H9 (cell line): ENCODE results near the gene DAPK1. TPM values are rescaled to one million over a fixed set of nuclear protein-coding genes. Genes with fewer than 3 reads are reported as not detected.

Experiments
- DNase-seq: peaks from one replicate; pipeline ENCODE4 v3.0.0-alpha.2; 2017
- H2AFZ ChIP-seq: one replicate; pipeline ENCODE4 v1.6.1; 2013; ENCODE audit warnings: mild to moderate bottlenecking, low read length, control low read depth, moderate library complexity
- H2AK5ac ChIP-seq: 2 replicates; pipeline ENCODE4 v1.6.1; 2013; ENCODE audit warnings: low read length, control low read depth, mixed read lengths; ENCODE audit not compliant: insufficient read length
- H2BK120ac ChIP-seq: one replicate; pipeline ENCODE4 v1.6.1; 2013; ENCODE audit warnings: low read depth, mild to moderate bottlenecking, low read length, control low read depth, inconsistent platforms; ENCODE audit not compliant: poor library complexity, severe bottlenecking
- H2BK12ac ChIP-seq: 2 replicates; pipeline ENCODE4 v1.6.1; 2013; ENCODE audit warnings: low read length, control low read depth, mixed read lengths, low read depth; ENCODE audit not compliant: insufficient read length
- H2BK15ac ChIP-seq: 2 replicates; pipeline ENCODE4 v1.6.1; 2013; ENCODE audit warnings: low read depth, low read length, control low read depth
- H2BK20ac ChIP-seq: one replicate; pipeline ENCODE4 v1.6.1; 2013; ENCODE audit warnings: low read depth, mild to moderate bottlenecking, low read length, control low read depth, inconsistent platforms; ENCODE audit not compliant: poor library complexity, severe bottlenecking
- H2BK5ac ChIP-seq: 2 replicates; pipeline ENCODE4 v1.6.1; 2013; ENCODE audit warnings: low read length, control low read depth, mixed read lengths; ENCODE audit not compliant: insufficient read length
- H3K14ac ChIP-seq: 2 replicates; pipeline ENCODE4 v1.6.1; 2013; ENCODE audit warnings: low read length, control low read depth; ENCODE audit not compliant: insufficient read depth
- H3K18ac ChIP-seq: 2 replicates; pipeline ENCODE4 v1.6.1; 2013; ENCODE audit warnings: low read depth, mild to moderate bottlenecking, mixed read lengths, low read length, control low read depth; ENCODE audit not compliant: insufficient read length
- H3K23ac ChIP-seq: 2 replicates; pipeline ENCODE4 v1.6.1; 2013; ENCODE audit warnings: low read length, control low read depth, mixed read lengths, low read depth; ENCODE audit not compliant: insufficient read length
- H3K23me2 ChIP-seq: 2 replicates; pipeline ENCODE4 v1.6.1; 2013; ENCODE audit warnings: low read depth, mild to moderate bottlenecking, mixed read lengths, low read length, control low read depth; ENCODE audit not compliant: insufficient read length, poor library complexity, severe bottlenecking
- H3K27ac ChIP-seq: 2 replicates; pipeline ENCODE4 v1.5.1; 2013; ENCODE audit warnings: low read length, control low read depth, mixed read lengths, low read depth; ENCODE audit not compliant: insufficient read length
- H3K27me3 ChIP-seq: 2 replicates; pipeline ENCODE4 v1.6.1; 2013; ENCODE audit warnings: low read length, control low read depth, inconsistent platforms; ENCODE audit not compliant: insufficient read depth
- H3K4ac ChIP-seq: 2 replicates; pipeline ENCODE4 v1.6.1; 2013; ENCODE audit warnings: low read depth, mild to moderate bottlenecking, control low read depth, inconsistent platforms, low read length, moderate library complexity
- H3K4me1 ChIP-seq: 2 replicates; pipeline ENCODE4 v1.6.1; 2013; ENCODE audit warnings: low read length, control low read depth, inconsistent platforms; ENCODE audit not compliant: insufficient read depth
- H3K4me2 ChIP-seq: 2 replicates; pipeline ENCODE4 v1.6.1; 2013; ENCODE audit warnings: low read length, control low read depth, mixed read lengths; ENCODE audit not compliant: insufficient read length, insufficient read depth
- H3K56ac ChIP-seq: 2 replicates; pipeline ENCODE4 v1.6.1; 2013; ENCODE audit warnings: low read depth, mild to moderate bottlenecking, mixed read lengths, low read length, control low read depth; ENCODE audit not compliant: insufficient read length
- H3K79me1 ChIP-seq: 2 replicates; pipeline ENCODE4 v1.6.1; 2013; ENCODE audit warnings: low read depth, mild to moderate bottlenecking, moderate library complexity, low read length, control low read depth, inconsistent platforms; ENCODE audit not compliant: insufficient read depth, poor library complexity, severe bottlenecking
- H3K79me2 ChIP-seq: 2 replicates; pipeline ENCODE4 v1.6.1; 2013; ENCODE audit warnings: low read length, control low read depth, inconsistent platforms; ENCODE audit not compliant: insufficient read depth
- H3K9ac ChIP-seq: 2 replicates; pipeline ENCODE4 v1.6.1; 2013; ENCODE audit warnings: low read length, control low read depth, mixed read lengths; ENCODE audit not compliant: insufficient read length; ENCODE audit errors: extremely low read depth
- H3K9me3 ChIP-seq: one replicate; pipeline ENCODE4 v1.6.1; 2013; ENCODE audit warnings: low read depth, low read length, inconsistent platforms; ENCODE audit not compliant: control insufficient read depth
- H3T11ph ChIP-seq: one replicate; pipeline ENCODE4 v1.6.1; 2013; ENCODE audit warnings: mild to moderate bottlenecking, low read length, control low read depth, inconsistent platforms
- H4K20me1 ChIP-seq: one replicate; pipeline ENCODE4 v1.6.1; 2013; ENCODE audit not compliant: control insufficient read depth, insufficient read length, insufficient read depth
- H4K5ac ChIP-seq: 2 replicates; pipeline ENCODE4 v1.6.1; 2013; ENCODE audit warnings: low read depth, mild to moderate bottlenecking, mixed read lengths, low read length, control low read depth; ENCODE audit not compliant: insufficient read length
- H4K8ac ChIP-seq: replicated peaks from 2 replicates; pipeline ENCODE4 v1.6.1; 2013; ENCODE audit warnings: low read length, control low read depth, mixed read lengths, low read depth; ENCODE audit not compliant: insufficient read length
- H4K91ac ChIP-seq: 2 replicates; pipeline ENCODE4 v1.6.1; 2013; ENCODE audit warnings: low read depth, mild to moderate bottlenecking, moderate library complexity, mixed read lengths, low read length, control low read depth; ENCODE audit not compliant: insufficient read length
- H3K27ac Mint-ChIP-seq, 3 experiments: 2 replicates in 2 of 3; 3 replicates in 1 of 3; pipeline ENCODE4 v1.8.0; 2020 to 2021; ENCODE audit warnings: mixed read lengths in 3 of 3, mild to moderate bottlenecking in 1 of 3, moderate library complexity in 1 of 3
- H3K27me3 Mint-ChIP-seq: 2 replicates; pipeline ENCODE4 v1.8.0; 2021; ENCODE audit warnings: low read depth, mild to moderate bottlenecking, moderate library complexity, mixed read lengths
- H3K36me3 Mint-ChIP-seq, 3 experiments: 2 replicates in 2 of 3; 3 replicates in 1 of 3; pipeline ENCODE4 v1.8.0; 2020 to 2021; ENCODE audit warnings: low read depth in 3 of 3, mixed read lengths in 3 of 3; ENCODE audit not compliant: insufficient read depth in 1 of 3
- H3K4me1 Mint-ChIP-seq, 2 experiments: 2 replicates each; pipeline ENCODE4 v1.8.0; 2020; ENCODE audit warnings: mixed read lengths in 2 of 2
- H3K4me3 Mint-ChIP-seq, 2 experiments: 2 replicates in 1 of 2; 3 replicates in 1 of 2; pipeline ENCODE4 v1.8.0; 2020 to 2021; ENCODE audit warnings: mild to moderate bottlenecking in 2 of 2, mixed read lengths in 2 of 2, moderate library complexity in 1 of 2
- H3K9me3 Mint-ChIP-seq, 2 experiments: 2 replicates in 1 of 2; 3 replicates in 1 of 2; pipeline ENCODE4 v1.8.0; 2020; ENCODE audit warnings: mild to moderate bottlenecking in 2 of 2, mixed read lengths in 2 of 2, moderate library complexity in 1 of 2
- WGBS: extraction: QIAGEN DNeasy Blood & Tissue Kit; methylation state at CpG from one replicate; pipeline ENCODE4 v1.1.7; 2013; ENCODE audit warnings: missing lambda C conversion rate, low lambda C conversion rate, mixed read lengths; ENCODE audit not compliant: insufficient read length; ENCODE audit errors: extremely low coverage; 5-methylcytosine and 5-hydroxymethylcytosine counted together
- total RNA-seq: library from RNA; stranded (reverse); gene quantifications from 2 replicates; pipeline ENCODE4 v1.2.1, GENCODE V29; 2021
- TF ChIP-seq, protein P1 (sequence below): fragments of 200-600 bp; sonication (generic); conservative IDR thresholded peaks from 3 replicates; pipeline ENCODE4 v1.8.0; 2021; ENCODE audit warnings: antibody characterized with exemption, mild to moderate bottlenecking

Gene DAPK1
- total RNA-seq, 1 experiment from 2014 or later, result 79.4 TPM

DNA sequence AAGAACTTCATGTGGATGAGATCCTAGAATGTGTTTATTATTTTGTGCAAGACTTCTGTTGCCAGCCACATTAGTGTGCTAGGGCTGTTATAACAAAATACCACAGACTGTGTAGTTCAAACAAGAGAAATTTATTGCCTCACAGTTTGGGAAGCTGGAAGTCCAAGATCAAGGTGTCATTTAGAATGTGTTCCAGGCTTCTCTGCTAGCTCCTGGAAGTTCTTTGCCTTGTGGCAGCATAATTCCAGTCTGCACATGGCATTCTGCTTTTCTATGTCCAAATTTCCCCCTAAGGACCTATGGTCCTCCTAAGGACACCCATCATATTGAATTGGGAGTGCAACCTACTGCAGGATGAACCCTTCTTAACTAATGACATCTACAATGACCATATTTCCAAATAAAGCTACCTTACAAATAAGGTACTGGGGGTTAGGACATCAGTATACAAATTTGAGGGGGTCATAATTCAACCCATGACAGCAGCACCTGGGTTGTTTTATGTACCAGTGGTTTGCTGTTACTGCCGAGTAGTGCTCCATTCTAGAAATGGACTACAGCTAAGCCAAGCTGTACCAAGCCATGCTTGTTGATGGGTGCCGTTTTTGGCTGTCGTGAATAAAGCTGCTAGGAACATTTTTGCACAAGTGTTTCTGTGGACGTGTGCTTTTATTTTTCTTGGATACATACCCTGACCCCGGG, 52.7 kb downstream of the DAPK1 start:
- H2AK5ac ChIP-seq, result no peak overlapping the region
- H2BK20ac ChIP-seq, result no peak overlapping the region
- H3K4ac ChIP-seq, result no peak overlapping the region
- no peaks in the 10 kb centered on the region for H4K20me1 ChIP-seq
- no peak overlapping the region for H2BK15ac ChIP-seq
- H4K8ac ChIP-seq, result no peak overlapping the region
- no peak overlapping the region for H2AFZ ChIP-seq
- H3K23ac ChIP-seq, result no peak overlapping the region
- H2BK120ac ChIP-seq, result no peak overlapping the region
- no peak overlapping the region for H2BK5ac ChIP-seq
- H3K9me3 Mint-ChIP-seq, result peaks cover 2% of the 10 kb centered on the region in 2 experiments; a peak in 1 of 5 replicates
- no peak overlapping the region for H3K4me3 Mint-ChIP-seq
- no peak overlapping the region for H2BK12ac ChIP-seq
- peaks cover 7% of the 10 kb centered on the region; the same call in 1 of the 2 replicates for H3K79me2 ChIP-seq
- H3K23me2 ChIP-seq, result no peaks in the 10 kb centered on the region
- H3K4me1 Mint-ChIP-seq, result peaks cover 23 to 32% of the 10 kb centered on the region in 2 experiments
- no peak overlapping the region for H3K9ac ChIP-seq
- no peak overlapping the region for H4K5ac ChIP-seq
- H3K56ac ChIP-seq, result no peak overlapping the region
- H3K4me1 ChIP-seq, result peaks cover 7% of the 10 kb centered on the region; the same call in 1 of the 2 replicates
- no peaks in the 10 kb centered on the region for H3K9me3 ChIP-seq
- TF ChIP-seq, protein P1, sequence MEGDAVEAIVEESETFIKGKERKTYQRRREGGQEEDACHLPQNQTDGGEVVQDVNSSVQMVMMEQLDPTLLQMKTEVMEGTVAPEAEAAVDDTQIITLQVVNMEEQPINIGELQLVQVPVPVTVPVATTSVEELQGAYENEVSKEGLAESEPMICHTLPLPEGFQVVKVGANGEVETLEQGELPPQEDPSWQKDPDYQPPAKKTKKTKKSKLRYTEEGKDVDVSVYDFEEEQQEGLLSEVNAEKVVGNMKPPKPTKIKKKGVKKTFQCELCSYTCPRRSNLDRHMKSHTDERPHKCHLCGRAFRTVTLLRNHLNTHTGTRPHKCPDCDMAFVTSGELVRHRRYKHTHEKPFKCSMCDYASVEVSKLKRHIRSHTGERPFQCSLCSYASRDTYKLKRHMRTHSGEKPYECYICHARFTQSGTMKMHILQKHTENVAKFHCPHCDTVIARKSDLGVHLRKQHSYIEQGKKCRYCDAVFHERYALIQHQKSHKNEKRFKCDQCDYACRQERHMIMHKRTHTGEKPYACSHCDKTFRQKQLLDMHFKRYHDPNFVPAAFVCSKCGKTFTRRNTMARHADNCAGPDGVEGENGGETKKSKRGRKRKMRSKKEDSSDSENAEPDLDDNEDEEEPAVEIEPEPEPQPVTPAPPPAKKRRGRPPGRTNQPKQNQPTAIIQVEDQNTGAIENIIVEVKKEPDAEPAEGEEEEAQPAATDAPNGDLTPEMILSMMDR, result no peak
- no peaks in the 10 kb centered on the region for H3K27me3 ChIP-seq
- WGBS, result no CpG with 5 or more reads among the region's 5 CpGs
- H3K27me3 Mint-ChIP-seq, result no peaks in the 10 kb centered on the region
- no peak overlapping the region for H3T11ph ChIP-seq
- no peak overlapping the region for H3K4me2 ChIP-seq
- peaks cover 13% of the 10 kb centered on the region for H3K79me1 ChIP-seq
- H3K14ac ChIP-seq, result no peak overlapping the region
- DNase-seq, result no peak
- H3K36me3 Mint-ChIP-seq, result peaks cover 11 to 17% (median 13%) of the 10 kb centered on the region in 3 experiments
- no peak overlapping the region for H4K91ac ChIP-seq
- H3K18ac ChIP-seq, result no peak overlapping the region
- H3K27ac ChIP-seq, result no peak overlapping the region
- H3K27ac Mint-ChIP-seq, result 0 out of 7 replicates have a peak overlapping the region, but pooled peaks of 1 of the 3 experiments have one; percentile 10
